C4-2B (cell line): ENCODE measurements around the gene TMEM240.

ENCODE experiments used
- CTCF ChIP-seq: fragments of 450-650 bp; conservative IDR thresholded peaks from 2 replicates; pipeline ENCODE4 v1.5.1; 2017; ENCODE audit warnings: mild to moderate bottlenecking
- ZFX ChIP-seq: fragments of 450-650 bp; IDR thresholded peaks from 2 replicates; pipeline ENCODE4 v1.6.1; 2017

DNA sequence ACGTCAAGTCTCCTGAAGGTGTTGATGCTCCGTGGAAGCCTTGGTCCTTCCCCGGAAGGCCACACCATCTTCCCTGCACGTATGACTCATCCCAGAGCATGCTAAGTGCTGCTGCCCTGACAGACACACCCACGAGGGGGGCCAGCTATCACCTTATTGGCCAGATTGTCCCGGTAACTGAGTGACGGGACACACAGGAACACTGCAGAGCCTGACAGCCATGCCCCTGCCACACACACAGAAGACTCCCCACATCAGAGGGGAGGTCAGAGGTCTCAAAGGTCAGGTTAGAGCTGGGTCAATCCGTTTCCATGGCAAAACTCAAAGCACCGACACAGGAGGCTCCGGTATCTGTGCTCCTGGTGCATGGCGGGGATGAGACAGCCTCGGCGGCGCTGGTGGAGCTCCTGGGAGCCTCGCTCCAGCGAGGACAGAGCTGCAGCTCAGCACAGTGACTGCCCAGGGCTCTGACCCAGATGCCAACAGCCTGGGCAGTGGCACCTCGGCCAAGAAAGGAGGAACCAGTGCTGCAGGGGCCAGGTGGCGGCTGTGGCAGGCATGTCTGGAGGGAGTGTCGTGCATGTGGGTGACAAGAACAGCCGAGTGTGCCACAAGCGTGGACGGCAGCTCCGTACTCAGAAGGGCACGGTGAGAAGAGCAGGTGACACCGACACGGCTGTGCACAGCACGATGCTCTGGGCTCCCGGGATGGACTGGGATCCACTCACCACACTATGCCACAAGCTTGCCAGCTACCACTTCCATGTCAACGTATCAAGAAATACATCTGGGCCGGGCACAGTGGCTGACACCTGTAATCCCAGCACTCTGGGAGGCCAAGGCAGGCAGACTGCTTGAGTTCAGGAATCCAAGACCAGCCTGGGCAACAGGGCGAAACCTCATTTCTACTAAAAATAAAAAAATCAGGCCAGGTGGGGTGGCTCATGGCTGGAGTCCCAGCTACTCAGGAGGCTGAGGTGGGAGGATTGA lies 14.8 kb upstream of the TMEM240 start:
- TF ChIP-seq CTCF: no peak
- no peak for TF ChIP-seq ZFX
